ENCODE measurements around the gene TBC1D24. TPM values are rescaled to one million over a fixed set of nuclear protein-coding genes. Genes with fewer than 3 reads are reported as not detected.

Gene TBC1D24
- 4.0 TPM in 2 replicates for polyA plus RNA-seq (2013)

DNA sequence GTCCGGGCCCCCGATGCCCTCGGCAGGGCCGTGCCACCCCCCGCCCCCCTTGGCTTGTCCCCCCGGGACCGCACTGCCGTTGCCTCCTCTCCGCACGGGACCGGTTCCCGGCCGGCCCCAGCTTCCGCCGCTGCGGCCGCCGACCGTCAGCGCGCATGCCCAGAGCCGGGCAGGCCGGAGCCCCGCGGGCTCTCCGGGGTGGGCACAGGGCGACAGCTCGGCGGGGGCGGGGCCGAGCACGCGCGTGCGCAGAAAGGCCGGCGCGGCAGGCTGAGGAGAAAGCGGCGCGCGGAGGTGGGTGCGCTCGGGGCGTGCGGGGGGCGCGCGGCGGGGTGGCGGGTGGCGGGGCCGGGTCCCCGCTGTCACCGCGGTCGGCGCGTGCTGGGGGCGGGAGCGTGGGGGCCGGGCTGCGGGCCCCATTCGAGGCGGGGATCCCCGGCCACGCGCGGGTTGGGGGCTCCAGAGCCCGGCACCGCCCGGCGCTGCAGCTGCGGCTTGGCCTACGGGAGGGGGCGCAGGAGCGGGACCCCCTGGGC is at the start of gene TBC1D24:
Gene TBC1D24 (plus strand): TSS at position 251 of the 536 bp plus-strand sequence. CDS start 21,022 bp downstream, outside the sequence.
- no CpG with 5 or more reads among the region's 77 CpGs for WGBS (ENCODE audit: extremely low coverage, insufficient coverage, insufficient read length)

DNA sequence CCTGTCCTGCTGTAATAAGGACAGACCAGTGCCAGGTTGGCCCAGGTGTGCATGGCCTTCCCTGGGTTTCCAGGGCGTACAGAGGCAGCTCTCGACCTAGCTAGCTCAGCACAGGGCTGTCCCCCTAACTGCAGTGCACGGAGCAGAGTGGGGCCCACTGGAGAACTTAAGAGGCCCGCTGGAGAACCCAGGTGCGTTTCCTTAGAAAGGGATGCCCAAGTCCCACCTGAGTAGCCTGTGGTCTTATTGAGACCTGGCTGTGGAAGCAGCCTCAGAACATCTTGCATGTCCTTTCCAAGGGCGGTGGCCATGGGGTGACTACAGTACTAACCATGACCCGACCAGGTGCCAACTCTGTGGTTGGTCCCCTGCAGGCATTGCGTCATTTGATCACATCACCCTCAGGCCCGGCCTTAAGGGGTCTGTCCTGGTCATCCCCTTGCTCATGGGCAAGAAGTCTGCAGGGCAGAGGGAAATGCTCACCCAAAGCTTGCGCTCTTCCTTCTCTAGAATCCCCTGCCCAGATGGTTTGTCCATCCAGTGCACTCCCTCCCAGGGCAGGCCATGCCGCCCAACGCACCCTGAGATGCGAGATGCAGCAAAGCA is 49.0 kb upstream of the TBC1D24 start:
- H3K27ac ChIP-seq (ENCODE audit: low read depth, low read length): no peak overlapping the region
- no peak overlapping the region for H4K8ac ChIP-seq (ENCODE audit: low read depth, low read length)
- WGBS (ENCODE audit: extremely low coverage, insufficient coverage, insufficient read length): no CpG with 5 or more reads among the region's 13 CpGs
- H2BK5ac ChIP-seq (ENCODE audit: low read depth, low read length, poor library complexity): no peak overlapping the region
- H2AK5ac ChIP-seq (ENCODE audit: low read length): no peak overlapping the region
- no peak overlapping the region for H4K91ac ChIP-seq (ENCODE audit: low read depth, low read length)
- H2AFZ ChIP-seq (ENCODE audit: insufficient read depth, low read length, poor library complexity): no peak overlapping the region
- peaks cover 10% of the 10 kb centered on the region for H3K79me1 ChIP-seq (ENCODE audit: low read length)
- H3K36me3 ChIP-seq (ENCODE audit: control insufficient read depth in 1 of 2, insufficient read depth in 2 of 2, low read length in 2 of 2): no peaks in the 10 kb centered on the region
- H3K27me3 ChIP-seq (ENCODE audit: insufficient read depth, low read length): no peaks in the 10 kb centered on the region
- no peak for DNase-seq
- no peak overlapping the region for H3K18ac ChIP-seq (ENCODE audit: low read length)
- no peak overlapping the region for H3K9ac ChIP-seq (ENCODE audit: low read length)
- peaks cover 7 to 16% of the 10 kb centered on the region in 2 experiments for H3K4me1 ChIP-seq (ENCODE audit: control insufficient read depth in 1 of 2, insufficient read depth in 2 of 2, low read length in 2 of 2)
- peaks cover 6% of the 10 kb centered on the region for H3K9me3 ChIP-seq (ENCODE audit: insufficient read depth, low read depth, low read length)
- no peak overlapping the region for H2BK12ac ChIP-seq (ENCODE audit: low read length)
- H2BK120ac ChIP-seq (ENCODE audit: insufficient read depth, low read length, poor library complexity): no peak overlapping the region
- no peak overlapping the region for H3K4ac ChIP-seq (ENCODE audit: low read depth, low read length)
- H3K14ac ChIP-seq (ENCODE audit: low read length): no peak overlapping the region
- H4K12ac ChIP-seq (ENCODE audit: low read depth, low read length): no peak overlapping the region
- peaks cover 11% of the 10 kb centered on the region for H3K79me2 ChIP-seq (ENCODE audit: control insufficient read depth, insufficient read depth, low read length, poor library complexity)
- H3K4me3 ChIP-seq (ENCODE audit: low read depth, low read length): no peak overlapping the region
- no peak overlapping the region for H3K4me2 ChIP-seq (ENCODE audit: low read length)
- H3K23ac ChIP-seq (ENCODE audit: low read length): no peak overlapping the region

More for the DNA sequence above, at the start of gene TBC1D24:
- peaks cover 5% of the 10 kb centered on the region for H3K79me1 ChIP-seq (ENCODE audit: low read length)
- peak within 1 kb of the TSS; percentile 98 for H4K8ac ChIP-seq (ENCODE audit: low read depth, low read length)
- peak; percentile 77 to 91 for DNase-seq
- peak within 1 kb of the TSS; percentile 34 for H2BK12ac ChIP-seq (ENCODE audit: low read length)
- H3K4me2 ChIP-seq (ENCODE audit: low read length): peak within 1 kb of the TSS; percentile 97
- H4K12ac ChIP-seq (ENCODE audit: low read depth, low read length): peak within 1 kb of the TSS; percentile 96
- H3K27ac ChIP-seq (ENCODE audit: low read depth, low read length): no peak within 1 kb of the TSS
- H3K27me3 ChIP-seq (ENCODE audit: insufficient read depth, low read length): peaks cover 39% of the 10 kb centered on the region
- peak within 1 kb of the TSS; percentile 98 for H3K18ac ChIP-seq (ENCODE audit: low read length)
- H2BK5ac ChIP-seq (ENCODE audit: low read depth, low read length, poor library complexity): no peak within 1 kb of the TSS
- H3K79me2 ChIP-seq (ENCODE audit: control insufficient read depth, insufficient read depth, low read length, poor library complexity): peaks cover 6% of the 10 kb centered on the region
- H3K14ac ChIP-seq (ENCODE audit: low read length): peak within 1 kb of the TSS; percentile 96
- H3K4ac ChIP-seq (ENCODE audit: low read depth, low read length): peak within 1 kb of the TSS; percentile 83
- H3K9ac ChIP-seq (ENCODE audit: low read length): peak within 1 kb of the TSS; percentile 87
- H3K9me3 ChIP-seq (ENCODE audit: insufficient read depth, low read depth, low read length): peaks cover 4% of the 10 kb centered on the region
- peak within 1 kb of the TSS; percentile 98 for H2AFZ ChIP-seq (ENCODE audit: insufficient read depth, low read length, poor library complexity)
- H2AK5ac ChIP-seq (ENCODE audit: low read length): peak within 1 kb of the TSS; percentile 76
- peak within 1 kb of the TSS; percentile 78 for H3K4me3 ChIP-seq (ENCODE audit: low read depth, low read length)
- peak within 1 kb of the TSS; percentile 77 for H2BK120ac ChIP-seq (ENCODE audit: insufficient read depth, low read length, poor library complexity)
- H3K4me1 ChIP-seq (ENCODE audit: control insufficient read depth in 1 of 2, insufficient read depth in 2 of 2, low read length in 2 of 2): peaks cover 22 to 24% of the 10 kb centered on the region in 2 experiments
- H3K23ac ChIP-seq (ENCODE audit: low read length): no peak within 1 kb of the TSS
- no peaks in the 10 kb centered on the region for H3K36me3 ChIP-seq (ENCODE audit: control insufficient read depth in 1 of 2, insufficient read depth in 2 of 2, low read length in 2 of 2)
- H4K91ac ChIP-seq (ENCODE audit: low read depth, low read length): peak within 1 kb of the TSS; percentile 97

DNA sequence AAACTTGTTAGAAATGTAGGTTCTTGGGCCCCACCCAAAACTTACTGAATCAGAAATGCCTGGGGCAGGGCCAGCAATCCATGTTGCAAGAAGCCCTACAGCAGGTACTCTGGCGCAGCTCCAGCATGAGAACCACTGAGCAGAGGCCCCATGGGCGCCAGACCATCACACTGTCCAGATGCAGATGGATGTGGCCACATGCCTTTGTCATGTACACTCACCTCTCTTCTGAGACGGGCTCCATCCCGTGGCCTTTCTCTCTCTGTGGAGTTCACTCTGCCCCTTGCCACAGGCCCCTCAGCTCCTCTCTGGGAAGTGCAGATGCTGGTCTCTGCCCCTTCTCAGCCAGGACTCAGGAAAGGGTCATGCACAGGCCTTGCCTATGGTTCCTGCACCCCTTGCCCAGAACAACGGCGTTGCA is 48.0 kb upstream of the TBC1D24 start:
- H4K12ac ChIP-seq (ENCODE audit: low read depth, low read length): no peak overlapping the region
- H3K18ac ChIP-seq (ENCODE audit: low read length): no peak overlapping the region
- no peak overlapping the region for H2AK5ac ChIP-seq (ENCODE audit: low read length)
- H3K27me3 ChIP-seq (ENCODE audit: insufficient read depth, low read length): no peaks in the 10 kb centered on the region
- H3K23ac ChIP-seq (ENCODE audit: low read length): no peak overlapping the region
- H3K9ac ChIP-seq (ENCODE audit: low read length): no peak overlapping the region
- H3K4me1 ChIP-seq (ENCODE audit: control insufficient read depth in 1 of 2, insufficient read depth in 2 of 2, low read length in 2 of 2): peaks cover 7 to 16% of the 10 kb centered on the region in 2 experiments
- H3K27ac ChIP-seq (ENCODE audit: low read depth, low read length): no peak overlapping the region
- H2BK120ac ChIP-seq (ENCODE audit: insufficient read depth, low read length, poor library complexity): no peak overlapping the region
- peaks cover 11% of the 10 kb centered on the region for H3K79me2 ChIP-seq (ENCODE audit: control insufficient read depth, insufficient read depth, low read length, poor library complexity)
- peaks cover 3 to 5% of the 10 kb centered on the region in 2 experiments for H3K36me3 ChIP-seq (ENCODE audit: control insufficient read depth in 1 of 2, insufficient read depth in 2 of 2, low read length in 2 of 2)
- H2BK5ac ChIP-seq (ENCODE audit: low read depth, low read length, poor library complexity): no peak overlapping the region
- peaks cover 10% of the 10 kb centered on the region for H3K79me1 ChIP-seq (ENCODE audit: low read length)
- H4K8ac ChIP-seq (ENCODE audit: low read depth, low read length): no peak overlapping the region
- no peak overlapping the region for H3K4ac ChIP-seq (ENCODE audit: low read depth, low read length)
- H3K14ac ChIP-seq (ENCODE audit: low read length): no peak overlapping the region
- DNase-seq: peak in 1 of 2 donors; percentile 53
- no peak overlapping the region for H4K91ac ChIP-seq (ENCODE audit: low read depth, low read length)
- no peak overlapping the region for H3K4me2 ChIP-seq (ENCODE audit: low read length)
- H3K9me3 ChIP-seq (ENCODE audit: insufficient read depth, low read depth, low read length): peaks cover 6% of the 10 kb centered on the region
- WGBS (ENCODE audit: extremely low coverage, insufficient coverage, insufficient read length): no CpG with 5 or more reads among the region's 6 CpGs
- H3K4me3 ChIP-seq (ENCODE audit: low read depth, low read length): no peak overlapping the region
- H2BK12ac ChIP-seq (ENCODE audit: low read length): no peak overlapping the region
- H2AFZ ChIP-seq (ENCODE audit: insufficient read depth, low read length, poor library complexity): no peak overlapping the region

DNA sequence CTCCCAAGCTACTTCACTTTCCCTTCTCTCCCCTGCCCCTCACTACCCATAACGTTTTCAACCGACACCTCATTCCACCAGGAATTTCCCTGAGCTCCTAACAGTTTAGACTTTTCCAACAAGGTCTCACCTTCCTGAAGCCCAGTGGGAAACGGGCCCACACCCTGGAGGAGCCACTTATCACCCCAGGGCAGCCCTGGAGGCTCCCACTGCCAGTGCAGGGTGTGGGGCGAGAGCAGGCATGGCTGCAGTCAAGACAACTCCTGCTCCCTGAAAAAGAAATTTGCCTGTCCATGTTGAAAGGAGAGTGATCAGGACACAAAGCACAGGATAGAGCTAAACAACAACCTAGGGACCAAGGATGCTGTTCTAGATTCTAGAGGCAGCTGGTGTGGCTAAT is 47.4 kb upstream of the TBC1D24 start:
- no peak overlapping the region for H3K9ac ChIP-seq (ENCODE audit: low read length)
- no peak overlapping the region for H4K91ac ChIP-seq (ENCODE audit: low read depth, low read length)
- no peaks in the 10 kb centered on the region for H3K27me3 ChIP-seq (ENCODE audit: insufficient read depth, low read length)
- no peak overlapping the region for H3K4me3 ChIP-seq (ENCODE audit: low read depth, low read length)
- no peak overlapping the region for H2BK12ac ChIP-seq (ENCODE audit: low read length)
- no peak for DNase-seq
- peaks cover 11% of the 10 kb centered on the region for H3K79me2 ChIP-seq (ENCODE audit: control insufficient read depth, insufficient read depth, low read length, poor library complexity)
- H3K18ac ChIP-seq (ENCODE audit: low read length): no peak overlapping the region
- no peak overlapping the region for H3K23ac ChIP-seq (ENCODE audit: low read length)
- no peak overlapping the region for H2BK120ac ChIP-seq (ENCODE audit: insufficient read depth, low read length, poor library complexity)
- no peak overlapping the region for H3K4me2 ChIP-seq (ENCODE audit: low read length)
- H4K12ac ChIP-seq (ENCODE audit: low read depth, low read length): no peak overlapping the region
- no peak overlapping the region for H3K27ac ChIP-seq (ENCODE audit: low read depth, low read length)
- H2BK5ac ChIP-seq (ENCODE audit: low read depth, low read length, poor library complexity): no peak overlapping the region
- peaks cover 7 to 16% of the 10 kb centered on the region in 2 experiments for H3K4me1 ChIP-seq (ENCODE audit: control insufficient read depth in 1 of 2, insufficient read depth in 2 of 2, low read length in 2 of 2)
- H4K8ac ChIP-seq (ENCODE audit: low read depth, low read length): no peak overlapping the region
- 100% methylated on average over 1 of the region's 4 CpGs for WGBS (ENCODE audit: extremely low coverage, insufficient coverage, insufficient read length)
- H3K79me1 ChIP-seq (ENCODE audit: low read length): peaks cover 10% of the 10 kb centered on the region
- no peak overlapping the region for H3K14ac ChIP-seq (ENCODE audit: low read length)
- H3K36me3 ChIP-seq (ENCODE audit: control insufficient read depth in 1 of 2, insufficient read depth in 2 of 2, low read length in 2 of 2): peaks cover 7 to 9% of the 10 kb centered on the region in 2 experiments
- H2AFZ ChIP-seq (ENCODE audit: insufficient read depth, low read length, poor library complexity): no peak overlapping the region
- no peak overlapping the region for H3K4ac ChIP-seq (ENCODE audit: low read depth, low read length)
- no peak overlapping the region for H2AK5ac ChIP-seq (ENCODE audit: low read length)
- peaks cover 6% of the 10 kb centered on the region for H3K9me3 ChIP-seq (ENCODE audit: insufficient read depth, low read depth, low read length)

Data from trophoblast cell (in vitro differentiated cells and primary cell).